GM21529 (cell line): Measurements from ENCODE around the gene GARIN5A.
"Not testable (repeated sequence)": the region's sequence is repeated elsewhere in the genome, so short reads cannot be mapped to it uniquely, and the experiment has no call there.

Experiments used
- ATAC-seq: cut with Tn5 transposase; IDR thresholded peaks from one replicate; pipeline ENCODE4 v1.9.1; 2021; ENCODE audit not compliant: unreplicated experiment

The GARIN5A gene

GRCh38 chr19:50489461-50490011 is 12.9 kb upstream of the GARIN5A start:
- ATAC-seq, result no peak

GRCh38 chr19:50488389-50489194 is 11.9 kb upstream of the GARIN5A start:
- no peak for ATAC-seq

- no peak for ATAC-seq
These were observed 10.3 kb upstream of the GARIN5A start for GRCh38 chr19:50486823-50487515.

- no peak for ATAC-seq
These were observed 8.8 kb upstream of the GARIN5A start for GRCh38 chr19:50485284-50485955.

- ATAC-seq, result no peak
These were observed 6.3 kb upstream of the GARIN5A start for GRCh38 chr19:50482916-50483315.

GRCh38 chr19:50482271-50482855 is 5.7 kb upstream of the GARIN5A start:
- no peak for ATAC-seq

- no peak for ATAC-seq
These were observed 4.9 kb upstream of the GARIN5A start for GRCh38 chr19:50481351-50482149.

- no peak for ATAC-seq
These were observed 3.8 kb upstream of the GARIN5A start for GRCh38 chr19:50480281-50481111.

GRCh38 chr19:50479761-50480251 is 3.2 kb upstream of the GARIN5A start:
- ATAC-seq, result no peak

GRCh38 chr19:50478901-50479715 is 2.5 kb upstream of the GARIN5A start:
- ATAC-seq, result no peak

- no peak for ATAC-seq
These were observed 1.3 kb upstream of the GARIN5A start for GRCh38 chr19:50477751-50478515.

GRCh38 chr19:50476907-50477238 is 225 bp upstream of the GARIN5A start:
- ATAC-seq, result no peak

GRCh38 chr19:50475736-50476223 is 868 bp downstream of the GARIN5A start:
- ATAC-seq, result no peak

GRCh38 chr19:50475101-50475568 is 1.5 kb downstream of the GARIN5A start:
- ATAC-seq, result no peak

GRCh38 chr19:50473336-50473735 is 3.3 kb downstream of the GARIN5A start:
- not testable (repeated sequence) for ATAC-seq

- no peak for ATAC-seq
These were observed 7.8 kb downstream of the GARIN5A start for GRCh38 chr19:50468818-50469217.

- no peak for ATAC-seq
These were observed 9.1 kb downstream of the GARIN5A start for GRCh38 chr19:50467566-50467965.

- ATAC-seq, result no peak
These were observed 10.0 kb downstream of the GARIN5A start for GRCh38 chr19:50466706-50467039.
